SH-SY5Y (cell line): Measurements from ENCODE around the gene ITPR2.

Experiments used
- GATA2 ChIP-seq: IDR thresholded peaks from 2 replicates; pipeline ENCODE4 v1.6.1; 2011; ENCODE audit warnings: mild to moderate bottlenecking, low read depth, low read length
- GATA3 ChIP-seq: IDR thresholded peaks from 2 replicates; pipeline ENCODE4 v1.6.1; 2011; ENCODE audit warnings: low read depth, mild to moderate bottlenecking, low read length, moderate library complexity

- no peak for TF ChIP-seq GATA2
- TF ChIP-seq GATA3: no peak
Measured at GRCh38 chr12:26800347-26800746, 32.6 kb downstream of the ITPR2 start.
